Dendritic cell treated with granulocyte-macrophage colony-stimulating factor and Interleukin-4, amounts not matched to agents 40 ng/mL and 50 ng/mL, for 4 days (primary cell): ENCODE data around the gene UBC.
A peak's percentile ranks its signal among the peaks of the same experiment; 100 is the strongest.
"Not testable (repeated sequence)": the region's sequence is repeated elsewhere in the genome, so short reads cannot be mapped to it uniquely, and the experiment has no call there.

Experiments used
- H3K27ac Mint-ChIP-seq: one replicate; pipeline ENCODE4 v1.8.0; 2022; ENCODE audit warnings: mild to moderate bottlenecking, mixed read lengths
- H3K27me3 Mint-ChIP-seq: one replicate; pipeline ENCODE4 v1.8.0; 2022; ENCODE audit warnings: mild to moderate bottlenecking, mixed read lengths
- H3K36me3 Mint-ChIP-seq: one replicate; pipeline ENCODE4 v1.8.0; 2022; ENCODE audit warnings: low read depth, mixed read lengths
- H3K4me1 Mint-ChIP-seq: one replicate; pipeline ENCODE4 v1.8.0; 2022; ENCODE audit warnings: low read depth, mixed read lengths
- H3K4me3 Mint-ChIP-seq: one replicate; pipeline ENCODE4 v1.8.0; 2022; ENCODE audit warnings: mild to moderate bottlenecking, moderate library complexity, mixed read lengths
- H3K9me3 Mint-ChIP-seq: one replicate; pipeline ENCODE4 v1.8.0; 2022; ENCODE audit warnings: mixed read lengths
- intact Hi-C: fragments of 100-400 bp; cut with micrococcal nuclease; formaldehyde crosslinking; loops from one replicate; pipeline ENCODE4 v1.15.0; 2022

The UBC gene

GRCh38 chr12:124941170-124941527, 26.7 kb upstream of the UBC start:
- peaks cover 14% of the 10 kb centered on the region for H3K4me1 Mint-ChIP-seq
- H3K27ac Mint-ChIP-seq, result no peak overlapping the region
- H3K9me3 Mint-ChIP-seq, result no peaks in the 10 kb centered on the region
- intact Hi-C loops, result loop anchor here (5.0 kb wide), 1 partner anchor 34 kb away; no protein-coding TSS in a partner anchor
- H3K27me3 Mint-ChIP-seq, result peaks cover under 1% of the 10 kb centered on the region
- H3K4me3 Mint-ChIP-seq, result no peak overlapping the region
- H3K36me3 Mint-ChIP-seq, result peaks cover 31% of the 10 kb centered on the region

DNA sequence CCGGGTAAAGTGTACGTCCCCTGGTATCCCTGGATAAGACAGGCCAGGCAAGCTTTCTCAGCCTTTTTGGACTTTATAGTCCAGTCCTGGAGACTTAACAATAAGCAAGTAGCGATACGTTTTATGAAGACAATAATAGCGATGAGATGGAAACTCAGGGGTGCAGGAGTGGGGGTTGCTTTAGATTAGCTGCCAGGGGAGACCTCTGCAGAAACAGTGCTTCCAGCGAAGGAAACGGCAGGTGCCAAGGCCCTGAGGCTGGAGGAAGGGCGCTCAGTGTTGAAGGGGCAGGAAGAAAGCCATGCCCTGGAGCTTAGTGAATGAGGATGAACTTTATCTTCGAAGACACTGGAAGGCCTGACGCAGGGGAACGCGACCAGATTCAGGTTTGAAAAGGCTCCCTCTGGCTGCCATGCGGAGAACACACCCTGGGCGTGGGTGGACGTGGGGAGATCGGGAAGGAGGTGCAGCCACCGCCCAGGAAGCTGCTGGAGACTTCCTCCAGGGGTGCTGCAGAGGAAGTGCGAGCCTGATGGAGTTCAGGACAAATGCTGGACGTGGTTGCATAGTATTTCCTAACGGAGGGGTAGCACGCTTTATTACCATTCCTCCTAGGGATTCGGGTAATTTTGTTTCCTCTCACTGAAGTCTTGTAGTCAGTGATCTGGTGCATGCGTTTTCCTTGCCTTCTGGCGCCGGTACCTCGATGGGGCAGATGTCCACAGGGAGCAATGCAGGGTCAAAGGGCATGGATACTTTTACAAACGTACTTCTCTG, 26.1 kb upstream of the UBC start:
- H3K36me3 Mint-ChIP-seq, result peaks cover 31% of the 10 kb centered on the region
- no peak overlapping the region for H3K27ac Mint-ChIP-seq
- no peak overlapping the region for H3K4me3 Mint-ChIP-seq
- no peaks in the 10 kb centered on the region for H3K9me3 Mint-ChIP-seq
- H3K4me1 Mint-ChIP-seq, result peaks cover 14% of the 10 kb centered on the region
- peaks cover 6% of the 10 kb centered on the region for H3K27me3 Mint-ChIP-seq
- intact Hi-C loops, result loop anchor here (5.0 kb wide), 1 partner anchor 33 kb away; no protein-coding TSS in a partner anchor

- Mint-ChIP-seq H3K9me3 (no peaks in the 10 kb centered on the region), H3K4me1 (peaks cover 17% of the 10 kb centered on the region), H3K27ac (no peak overlapping the region), H3K27me3 (peaks cover 11% of the 10 kb centered on the region), H3K36me3 (peaks cover 32% of the 10 kb centered on the region), H3K4me3 (no peak overlapping the region)
- intact Hi-C loops, result loop anchor here (5.0 kb wide), 1 partner anchor 33 kb away; no protein-coding TSS in a partner anchor
Measured at GRCh38 chr12:124940143-124940392, 25.6 kb upstream of the UBC start.

- intact Hi-C loops, result loop anchor here (5.0 kb wide), 1 partner anchor 32 kb away; no protein-coding TSS in a partner anchor
- peaks cover 17% of the 10 kb centered on the region for H3K4me1 Mint-ChIP-seq
- H3K4me3 Mint-ChIP-seq, result no peak overlapping the region
- H3K36me3 Mint-ChIP-seq, result peaks cover 28% of the 10 kb centered on the region
- no peak overlapping the region for H3K27ac Mint-ChIP-seq
- no peaks in the 10 kb centered on the region for H3K9me3 Mint-ChIP-seq
- peaks cover 12% of the 10 kb centered on the region for H3K27me3 Mint-ChIP-seq
Measured at GRCh38 chr12:124939421-124940142, 25.1 kb upstream of the UBC start.

DNA sequence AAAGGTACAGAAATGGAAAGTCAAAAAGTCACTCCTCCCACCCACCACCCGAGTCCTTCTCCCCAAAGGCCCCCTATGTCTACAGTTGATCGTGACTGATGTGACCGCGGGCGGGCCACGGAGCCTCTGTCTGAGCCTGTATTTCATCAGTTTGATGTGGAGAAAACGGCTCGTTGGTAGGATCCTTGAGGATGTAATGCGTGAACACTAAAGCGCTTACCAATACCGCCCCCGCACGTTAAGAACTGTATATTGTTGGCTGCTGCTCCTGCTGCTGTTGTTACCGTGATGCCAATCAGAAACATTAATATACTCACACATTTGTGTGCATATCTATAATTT, 24.6 kb upstream of the UBC start:
- no peaks in the 10 kb centered on the region for H3K9me3 Mint-ChIP-seq
- intact Hi-C loops, result no loop called here
- H3K4me3 Mint-ChIP-seq, result no peak overlapping the region
- no peak overlapping the region for H3K27ac Mint-ChIP-seq
- peaks cover 17% of the 10 kb centered on the region for H3K4me1 Mint-ChIP-seq
- peaks cover 12% of the 10 kb centered on the region for H3K27me3 Mint-ChIP-seq
- peaks cover 23% of the 10 kb centered on the region for H3K36me3 Mint-ChIP-seq

DNA sequence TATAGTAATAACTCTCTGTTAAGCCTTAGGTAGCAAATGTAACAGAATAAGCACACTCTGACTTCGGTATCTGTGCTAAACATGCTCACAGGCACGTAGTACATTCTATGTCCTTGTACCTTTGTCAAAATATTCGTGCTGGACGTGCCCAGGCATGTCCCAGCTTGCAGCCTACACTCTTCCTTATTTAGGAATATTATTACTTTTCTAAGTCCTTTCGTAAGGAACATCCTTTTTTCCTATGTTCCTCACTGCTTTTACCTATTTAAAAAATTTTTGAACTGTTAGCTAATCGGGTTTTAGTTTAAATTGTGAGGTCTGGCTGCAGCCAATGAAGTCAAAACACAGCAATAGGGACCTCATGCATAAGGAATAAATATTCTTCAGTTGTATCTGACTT, 24.1 kb upstream of the UBC start:
- Mint-ChIP-seq H3K36me3 (peaks cover 18% of the 10 kb centered on the region), H3K27ac (no peak overlapping the region), H3K9me3 (no peaks in the 10 kb centered on the region), H3K4me1 (peaks cover 17% of the 10 kb centered on the region), H3K27me3 (peaks cover 12% of the 10 kb centered on the region), H3K4me3 (no peak overlapping the region)
- intact Hi-C loops, result no loop called here

DNA sequence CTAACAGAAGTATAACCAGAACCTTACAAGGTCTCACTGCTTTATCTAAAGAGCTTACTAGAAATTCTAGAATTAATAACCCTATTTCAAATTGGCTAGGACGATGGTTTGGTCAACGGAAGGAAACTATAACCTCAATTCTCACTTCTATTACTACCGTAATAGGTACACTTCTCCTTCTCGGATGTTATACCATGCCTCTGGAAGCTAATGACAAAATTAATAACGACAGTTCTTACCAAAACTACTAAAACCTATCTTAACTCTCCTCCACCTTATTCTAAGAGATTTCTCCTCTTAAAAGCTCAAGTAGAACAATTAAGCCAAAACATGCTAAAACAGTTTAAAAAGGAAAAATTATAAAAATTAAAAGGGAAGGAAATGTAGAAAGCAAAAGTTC, 23.7 kb upstream of the UBC start:
- H3K4me3 Mint-ChIP-seq, result peak overlapping the region; percentile 55
- peaks cover 13% of the 10 kb centered on the region for H3K36me3 Mint-ChIP-seq
- H3K27ac Mint-ChIP-seq, result no peak overlapping the region
- peaks cover 17% of the 10 kb centered on the region for H3K4me1 Mint-ChIP-seq
- H3K9me3 Mint-ChIP-seq, result no peaks in the 10 kb centered on the region
- intact Hi-C loops, result no loop called here
- peaks cover 12% of the 10 kb centered on the region for H3K27me3 Mint-ChIP-seq

DNA sequence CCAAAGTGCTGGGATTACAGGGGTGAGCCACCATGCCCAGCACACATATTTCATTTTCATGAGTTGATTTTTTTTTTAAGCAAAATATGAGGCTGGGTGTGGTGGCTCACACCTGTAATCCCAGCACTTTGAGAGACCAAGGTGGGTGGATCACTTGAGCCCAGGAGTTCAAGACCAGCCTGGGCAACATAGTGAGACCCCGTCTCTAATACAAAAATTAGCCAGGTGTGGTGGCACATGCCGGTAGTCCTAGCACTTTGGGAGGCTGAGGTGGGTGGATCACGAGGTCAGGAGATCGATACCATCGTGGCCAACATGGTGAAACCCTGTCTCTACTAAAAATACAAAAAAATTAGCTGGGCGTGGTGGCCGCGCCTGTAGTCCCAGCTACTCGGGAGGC, 17.1 kb upstream of the UBC start:
- H3K9me3 Mint-ChIP-seq, intact Hi-C loops, H3K27ac Mint-ChIP-seq, H3K4me3 Mint-ChIP-seq: not testable (repeated sequence)
- Mint-ChIP-seq H3K27me3 (peaks cover 30% of the 10 kb centered on the region), H3K36me3 (peaks cover 14% of the 10 kb centered on the region), H3K4me1 (peaks cover 52% of the 10 kb centered on the region)

DNA sequence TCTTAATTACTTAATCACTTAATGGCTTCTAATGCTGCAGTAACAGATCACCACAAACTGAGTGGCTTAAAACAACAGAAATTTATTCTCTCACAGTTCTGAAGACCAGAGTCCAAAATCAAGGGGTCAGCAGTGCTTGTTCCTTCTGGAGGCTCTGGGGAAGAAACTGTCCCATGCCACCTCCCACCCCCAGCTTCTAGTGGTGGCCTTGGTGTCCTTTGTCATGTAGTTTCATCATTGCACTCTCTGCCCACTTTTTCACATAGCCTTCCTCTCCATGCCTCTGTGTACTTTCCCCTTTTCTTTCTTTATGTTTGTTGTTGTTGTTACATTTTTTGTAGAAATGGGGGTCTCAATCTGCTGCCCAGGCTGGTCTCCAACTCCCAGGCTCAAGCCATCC, 16.1 kb upstream of the UBC start:
- Mint-ChIP-seq H3K4me1 (peaks cover 45% of the 10 kb centered on the region), H3K4me3 (no peak overlapping the region), H3K36me3 (peaks cover 8% of the 10 kb centered on the region), H3K27ac (no peak overlapping the region), H3K27me3 (peaks cover 24% of the 10 kb centered on the region), H3K9me3 (no peaks in the 10 kb centered on the region)
- intact Hi-C loops, result no loop called here

DNA sequence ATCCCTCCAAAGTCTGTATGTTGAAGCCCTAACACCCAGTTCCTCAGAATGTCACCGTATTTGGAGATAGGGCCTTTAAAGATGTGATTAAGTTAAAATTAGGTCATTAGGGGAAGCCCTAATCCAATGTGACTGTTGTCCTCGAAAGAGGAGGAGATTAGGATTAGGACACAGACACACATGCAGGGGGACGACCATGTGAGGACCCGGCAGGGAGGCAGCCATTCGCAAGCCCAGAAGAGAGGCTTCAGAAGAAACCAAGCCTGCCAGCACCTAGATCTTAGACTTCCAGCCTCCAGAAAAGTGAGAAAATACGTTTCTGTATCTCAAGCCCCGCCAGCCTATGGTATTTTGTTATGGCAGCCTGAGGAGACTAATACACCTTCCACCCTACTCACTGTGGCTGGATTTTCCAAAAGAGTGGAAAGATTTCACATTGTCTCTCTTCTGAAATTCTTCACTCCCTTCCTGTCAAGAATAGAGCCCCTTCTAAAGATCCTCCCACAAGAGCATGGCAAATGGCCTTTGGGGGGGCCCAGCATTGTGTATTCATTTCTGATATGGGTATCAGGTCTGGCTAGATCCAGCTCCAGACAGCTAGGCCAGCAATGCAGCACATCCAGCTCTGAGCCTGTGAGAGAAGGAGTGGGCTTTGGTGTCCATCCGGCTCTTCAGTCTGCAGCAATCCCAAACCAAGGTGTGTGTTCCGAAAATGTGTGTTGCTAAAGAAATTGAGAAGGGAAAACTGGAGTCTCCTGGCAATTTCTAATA, 15.4 kb upstream of the UBC start:
- Mint-ChIP-seq H3K4me3 (no peak overlapping the region), H3K4me1 (peaks cover 41% of the 10 kb centered on the region), H3K36me3 (peaks cover 7% of the 10 kb centered on the region), H3K27me3 (peaks cover 18% of the 10 kb centered on the region), H3K27ac (no peak overlapping the region), H3K9me3 (no peaks in the 10 kb centered on the region)
- intact Hi-C loops, result no loop called here

GRCh38 chr12:124928912-124929530, 14.6 kb upstream of the UBC start:
- Mint-ChIP-seq H3K27ac (peak overlapping the region; percentile 92), H3K27me3 (peaks cover 18% of the 10 kb centered on the region), H3K4me3 (no peak overlapping the region), H3K36me3 (peaks cover 7% of the 10 kb centered on the region), H3K4me1 (peaks cover 41% of the 10 kb centered on the region), H3K9me3 (no peaks in the 10 kb centered on the region)
- intact Hi-C loops, result no loop called here

- Mint-ChIP-seq H3K4me3 (peak overlapping the region; percentile 79), H3K27ac (peak overlapping the region; percentile 92), H3K4me1 (peaks cover 41% of the 10 kb centered on the region), H3K27me3 (peaks cover 18% of the 10 kb centered on the region), H3K36me3 (peaks cover 7% of the 10 kb centered on the region), H3K9me3 (no peaks in the 10 kb centered on the region)
- intact Hi-C loops, result no loop called here
Measured at GRCh38 chr12:124928095-124928911, 13.9 kb upstream of the UBC start.
